ENCODE data around the gene WWOX.

Gene WWOX

GRCh38 chr16:78297066-78297666, 197.7 kb downstream of the WWOX start:
- no peak for DNase-seq

GRCh38 chr16:78298986-78299385, 199.5 kb downstream of the WWOX start:
- no peak for DNase-seq

GRCh38 chr16:78300469-78300868, 201.0 kb downstream of the WWOX start:
- no peak for DNase-seq

- DNase-seq, result no peak
These were observed 204.5 kb downstream of the WWOX start for GRCh38 chr16:78303946-78304345.

- no peak for DNase-seq
These were observed 206.9 kb downstream of the WWOX start for GRCh38 chr16:78306361-78306760.

GRCh38 chr16:78307824-78308528, 208.5 kb downstream of the WWOX start:
- no peak for DNase-seq

GRCh38 chr16:78309763-78310162, 210.3 kb downstream of the WWOX start:
- DNase-seq, result no peak

GRCh38 chr16:78310196-78310595, 210.7 kb downstream of the WWOX start:
- no peak for DNase-seq

- no peak for DNase-seq
These were observed 211.6 kb downstream of the WWOX start for GRCh38 chr16:78310990-78311561.

- no peak for DNase-seq
These were observed 212.4 kb downstream of the WWOX start for GRCh38 chr16:78311831-78312230.

- DNase-seq, result peak in 12 of 51 donors; percentile 0 to 39 (median 12)
These were observed 218.2 kb downstream of the WWOX start for GRCh38 chr16:78317564-78318240.

- no peak for DNase-seq
These were observed 222.3 kb downstream of the WWOX start for GRCh38 chr16:78321620-78322360.

GRCh38 chr16:78323315-78323714, 223.9 kb downstream of the WWOX start:
- no peak for DNase-seq

- no peak for DNase-seq
These were observed 225.3 kb downstream of the WWOX start for GRCh38 chr16:78324649-78325285.

- no peak for DNase-seq
These were observed 226.3 kb downstream of the WWOX start for GRCh38 chr16:78325468-78326352.

- DNase-seq, result no peak
These were observed 227.3 kb downstream of the WWOX start for GRCh38 chr16:78326731-78327130.

- DNase-seq, result no peak
These were observed 232.3 kb downstream of the WWOX start for GRCh38 chr16:78331731-78332130.

- no peak for DNase-seq
These were observed 234.4 kb downstream of the WWOX start for GRCh38 chr16:78333808-78334207.

GRCh38 chr16:78340590-78340989, 241.1 kb downstream of the WWOX start:
- DNase-seq, result no peak

- no peak for DNase-seq
These were observed 248.6 kb downstream of the WWOX start for GRCh38 chr16:78348068-78348467.
